Measurements from ENCODE around the gene SERPINF2.
"Not testable (repeated sequence)": the region's sequence is repeated elsewhere in the genome, so short reads cannot be mapped to it uniquely, and the experiment has no call there.

The SERPINF2 gene

GRCh38 chr17:1716076-1716911, 26.4 kb upstream of the SERPINF2 start:
- POLR2A ChIA-PET: interaction anchor here (0.6 to 2.4 kb wide), 19 partner anchors 9 to 837 kb away, joined by 3 to 15 read pairs (median 4); partner anchors contain the start of genes HIC1, INPP5K, RILP and SMYD4
- DNase-seq (ENCODE audit: extremely low spot score): peak; percentile 100
- CTCF ChIA-PET: interaction anchor here (0.9 to 2.2 kb wide), 9 partner anchors 9 to 150 kb away, joined by 3 to 9 read pairs (median 4); partner anchors contain the start of gene RILP
- no peak for TF ChIP-seq CTCF (IDR thresholded peaks at IDR 0.05; ENCODE audit: control extremely low read depth, extremely low read depth, low read depth, missing control alignments)

GRCh38 chr17:1716912-1717695, 25.6 kb upstream of the SERPINF2 start:
- POLR2A ChIA-PET: interaction anchor here (0.6 to 2.4 kb wide), 12 partner anchors 8 to 338 kb away, joined by 3 to 15 read pairs (median 5); partner anchors contain the start of genes HIC1, SMYD4 and WDR81
- CTCF ChIA-PET: interaction anchor here (0.6 to 2.2 kb wide), 11 partner anchors 10 to 312 kb away, joined by 3 to 9 read pairs (median 3); partner anchors contain the start of gene RILP
- peak; percentile 91 for DNase-seq (ENCODE audit: extremely low spot score)
- no peak for TF ChIP-seq CTCF (IDR thresholded peaks at IDR 0.05; ENCODE audit: control extremely low read depth, extremely low read depth, low read depth, missing control alignments)

GRCh38 chr17:1718362-1719165, 24.1 kb upstream of the SERPINF2 start:
- no peak for DNase-seq (ENCODE audit: extremely low spot score)
- no peak for TF ChIP-seq CTCF (IDR thresholded peaks at IDR 0.05; ENCODE audit: control extremely low read depth, extremely low read depth, low read depth, missing control alignments)
- ChIA-PET POLR2A (no interaction called here), CTCF (interaction anchor here (1.1 to 4.8 kb wide), 4 partner anchors 13 to 536 kb away, joined by 3 to 40 read pairs (median 14); no protein-coding TSS in a partner anchor)

GRCh38 chr17:1720856-1721386, 21.8 kb upstream of the SERPINF2 start:
- TF ChIP-seq CTCF (IDR thresholded peaks at IDR 0.05; ENCODE audit: control extremely low read depth, extremely low read depth, low read depth, missing control alignments): peak; percentile 98
- no peak for DNase-seq (ENCODE audit: extremely low spot score)
- POLR2A ChIA-PET: interaction anchor here (0.6 kb wide), 1 partner anchor 266 kb away, joined by 3 read pairs; no protein-coding TSS in a partner anchor
- CTCF ChIA-PET: interaction anchor here (0.6 to 4.8 kb wide), 35 partner anchors 11 to 466 kb away, joined by 3 to 40 read pairs (median 3); partner anchors contain the start of genes OVCA2, RILP and RTN4RL1

- not testable (repeated sequence) for DNase-seq (ENCODE audit: extremely low spot score)
- CTCF ChIA-PET: interaction anchor here (1.0 to 4.8 kb wide), 18 partner anchors 10 to 467 kb away, joined by 3 to 40 read pairs (median 4); partner anchors contain the start of genes OVCA2, RILP and RTN4RL1
- POLR2A ChIA-PET: interaction anchor here (0.5 to 0.7 kb wide), 3 partner anchors 22 to 417 kb away, joined by 3 to 4 read pairs (median 3); no protein-coding TSS in a partner anchor
These were observed 20.6 kb upstream of the SERPINF2 start for GRCh38 chr17:1722022-1722421.

GRCh38 chr17:1724351-1724868, 18.3 kb upstream of the SERPINF2 start, which contains the start of gene WDR81:
Gene WDR81 (plus strand): TSS chr17:1724704. CDS start chr17:1724960, 256 bp downstream.
- no peak for TF ChIP-seq CTCF (IDR thresholded peaks at IDR 0.05; ENCODE audit: control extremely low read depth, extremely low read depth, low read depth, missing control alignments)
- peak; percentile 95 for DNase-seq (ENCODE audit: extremely low spot score)
- CTCF ChIA-PET: interaction anchor here (1.3 kb wide), 1 partner anchor 9 kb away, joined by 5 read pairs; no protein-coding TSS in a partner anchor
- POLR2A ChIA-PET: interaction anchor here (2.7 kb wide), 1 partner anchor 8 kb away, joined by 15 read pairs; no protein-coding TSS in a partner anchor
